Activated CD8-positive, alpha-beta T cell treated with anti-CD3 and anti-CD28 coated beads, Interleukin-2, amount 10 ng/mL, durations not matched to agents 7 days and 5 days (primary cell): ENCODE data around the gene DHRS12. TPM values are rescaled to one million over a fixed set of nuclear protein-coding genes. Genes with fewer than 3 reads are reported as not detected.

ENCODE experiments used
- ATAC-seq: fragments of 150-1000 bp; cut with Tn5 transposase; one replicate; pipeline ENCODE4 v1.10.0; 2021; ENCODE audit warnings: moderate library complexity
- CTCF ChIA-PET: fragments of 350-600 bp; sonication (Branson Sonifier 250); formaldehyde crosslinking; loops from one replicate; lab custom pipeline; 2021; ENCODE audit warnings: antibody characterized with exemption; lab: Charles Lee
- POLR2A ChIA-PET: fragments of 350-600 bp; sonication (Branson Sonifier 250); formaldehyde crosslinking; loops from one replicate; lab custom pipeline; 2021; ENCODE audit warnings: antibody characterized with exemption; lab: Charles Lee
- DNase-seq: peaks from one replicate; pipeline ENCODE4 v3.0.0-alpha.2; 2020
- H3K27ac Mint-ChIP-seq: one replicate; pipeline ENCODE4 v1.8.0; 2021; ENCODE audit warnings: mild to moderate bottlenecking, mixed read lengths
- H3K27me3 Mint-ChIP-seq: one replicate; pipeline ENCODE4 v1.8.0; 2021; ENCODE audit warnings: low read depth, mixed read lengths
- H3K36me3 Mint-ChIP-seq: one replicate; pipeline ENCODE4 v1.8.0; 2021; ENCODE audit warnings: low read depth, mixed read lengths
- H3K4me1 Mint-ChIP-seq: one replicate; pipeline ENCODE4 v1.8.0; 2021; ENCODE audit warnings: low read depth, mixed read lengths
- H3K4me3 Mint-ChIP-seq: one replicate; pipeline ENCODE4 v1.8.0; 2021; ENCODE audit warnings: mild to moderate bottlenecking, mixed read lengths
- H3K9me3 Mint-ChIP-seq: one replicate; pipeline ENCODE4 v1.8.0; 2022; ENCODE audit warnings: mixed read lengths; ENCODE audit not compliant: insufficient read depth
- total RNA-seq, 2 experiments: library from RNA; stranded (reverse); gene quantifications; one replicate each; pipeline ENCODE4 v1.2.3, GENCODE V29; 2021

The DHRS12 gene
- total RNA-seq, 2 experiments from 2014 or later: 8.9 to 10.0 TPM

DNA sequence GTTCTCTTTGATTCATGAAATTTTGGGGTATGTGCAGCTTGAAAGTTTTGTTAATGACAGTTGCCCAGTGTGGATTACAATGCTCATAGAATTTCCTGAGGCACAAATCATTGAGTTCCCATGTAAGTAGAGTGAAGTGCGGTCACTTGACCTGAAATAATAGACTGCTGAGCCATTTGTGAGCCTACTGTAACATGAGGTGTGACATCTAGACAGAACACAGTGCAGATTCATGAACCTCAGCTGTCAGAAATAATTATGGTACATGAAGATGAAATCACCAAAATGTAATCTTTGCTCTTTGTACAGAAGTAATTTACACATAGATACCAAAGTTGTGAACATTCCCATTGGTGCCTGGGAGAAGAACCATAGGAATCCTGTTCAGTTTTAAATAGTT lies 84.6 kb downstream of the DHRS12 start:
- Mint-ChIP-seq H3K27ac (no peak overlapping the region), H3K36me3 (no peaks in the 10 kb centered on the region), H3K4me3 (no peak overlapping the region), H3K9me3 (no peaks in the 10 kb centered on the region), H3K27me3 (no peaks in the 10 kb centered on the region), H3K4me1 (no peaks in the 10 kb centered on the region)
- ChIA-PET POLR2A (no interaction called here), CTCF (no interaction called here)
- ATAC-seq (no peak), DNase-seq (no peak)

Other genes with a start within 250 kb of the DHRS12 start
- gene WDFY2, start 219.7 kb downstream of the DHRS12 start, total RNA-seq: 10 to 100 TPM; 11.3 TPM
- under 1 TPM; 0.23 to 0.29 TPM for gene TMEM272, start 41.0 kb upstream of the DHRS12 start, total RNA-seq
- gene CCDC70, start 57.8 kb upstream of the DHRS12 start, total RNA-seq: not detected
- gene ATP7B, start 207.3 kb upstream of the DHRS12 start, total RNA-seq: under 1 TPM; 0.29 to 0.37 TPM
- 10 to 100 TPM; 22.9 to 28.3 TPM for gene ALG11, start 208.2 kb upstream of the DHRS12 start, total RNA-seq
- gene UTP14C, start 220.5 kb upstream of the DHRS12 start, total RNA-seq: 10 to 100 TPM in 1 of 2 experiments, 1 to 10 TPM in 1; 8.5 to 10.5 TPM